Thyroid gland (tissue), 4 donors: ENCODE data around the gene LRRFIP1.

Source experiments
- CTCF ChIP-seq, 6 experiments: fragments of 200-600 bp in 3 of 6; fragments of 450-650 bp in 3 of 6; sonication (generic) in 3 of 6; IDR thresholded peaks; one replicate each; pipeline ENCODE4 v1.5.1; 2016 to 2019; ENCODE audit warnings: antibody characterized with exemption in 6 of 6, mild to moderate bottlenecking in 2 of 6, inconsistent platforms in 1 of 6, moderate library complexity in 1 of 6
- POLR2A ChIP-seq, 2 donors: fragments of 450-650 bp; IDR thresholded peaks; one replicate each; pipeline ENCODE4 v1.6.1; 2017; ENCODE audit warnings: antibody characterized with exemption in 2 of 2, mild to moderate bottlenecking in 2 of 2, moderate library complexity in 1 of 2

- TF ChIP-seq CTCF (IDR thresholded peaks at IDR 0.05) (no peak), POLR2A (IDR thresholded peaks at IDR 0.05) (no peak)
Measured at GRCh38 chr2:237798236-237799059, 171.1 kb downstream of the LRRFIP1 start, which contains the start of gene RBM44.
